Upper lobe of left lung (tissue), 4 donors: ENCODE data around the gene MAP2K6.

Experiments used
- CTCF ChIP-seq, 6 experiments: fragments of 450-650 bp in 4 of 6; fragments of 200-600 bp in 2 of 6; sonication (generic) in 2 of 6; IDR thresholded peaks; one replicate each; pipeline ENCODE4 v1.5.1; 2016 to 2019; ENCODE audit warnings: antibody characterized with exemption in 6 of 6
- EP300 ChIP-seq, 4 donors: sonication (generic); formaldehyde crosslinking; IDR thresholded peaks; one replicate each; pipeline ENCODE4 v1.5.1; 2017; ENCODE audit warnings: antibody characterized with exemption in 4 of 4, control low read depth in 2 of 4
- POLR2A ChIP-seq, 4 donors: fragments of 450-650 bp; IDR thresholded peaks; one replicate each; pipeline ENCODE4 v1.5.1; 2016 to 2017; ENCODE audit warnings: antibody characterized with exemption in 4 of 4, mild to moderate bottlenecking in 2 of 4
- POLR2AphosphoS5 ChIP-seq, 2 donors: sonication (generic); formaldehyde crosslinking; IDR thresholded peaks; one replicate each; pipeline ENCODE4 v1.5.1; 2017; ENCODE audit warnings: antibody characterized with exemption in 2 of 2

GRCh38 chr17:69593716-69594115, 179.2 kb downstream of the MAP2K6 start:
- no peak for TF ChIP-seq CTCF (IDR thresholded peaks at IDR 0.05)
- TF ChIP-seq EP300 (IDR thresholded peaks at IDR 0.05), result no peak
- TF ChIP-seq POLR2AphosphoS5 (IDR thresholded peaks at IDR 0.05), result no peak
- no peak for TF ChIP-seq POLR2A (IDR thresholded peaks at IDR 0.05)
